ENCODE results near the gene CEMIP.

DNA sequence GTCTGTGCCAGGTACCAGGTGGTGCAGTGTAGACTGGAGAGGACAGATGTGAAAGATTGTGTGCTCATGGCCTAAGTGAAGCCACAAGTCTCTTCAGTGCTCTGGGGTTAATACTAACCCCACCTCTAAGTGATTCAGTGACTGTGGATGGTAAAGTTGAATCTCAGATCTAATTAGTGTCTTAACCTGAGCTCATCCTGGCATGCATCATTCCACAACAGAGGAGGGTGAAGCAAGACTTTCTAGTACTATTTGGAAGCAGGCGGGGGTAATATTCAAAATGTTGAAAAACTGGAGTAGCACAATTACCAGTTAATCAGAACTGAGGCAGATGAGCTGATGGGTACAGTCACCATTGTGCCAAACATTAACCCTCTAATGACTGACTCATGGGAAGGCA lies 213.3 kb downstream of the CEMIP start:
- TF ChIP-seq, protein P1, sequence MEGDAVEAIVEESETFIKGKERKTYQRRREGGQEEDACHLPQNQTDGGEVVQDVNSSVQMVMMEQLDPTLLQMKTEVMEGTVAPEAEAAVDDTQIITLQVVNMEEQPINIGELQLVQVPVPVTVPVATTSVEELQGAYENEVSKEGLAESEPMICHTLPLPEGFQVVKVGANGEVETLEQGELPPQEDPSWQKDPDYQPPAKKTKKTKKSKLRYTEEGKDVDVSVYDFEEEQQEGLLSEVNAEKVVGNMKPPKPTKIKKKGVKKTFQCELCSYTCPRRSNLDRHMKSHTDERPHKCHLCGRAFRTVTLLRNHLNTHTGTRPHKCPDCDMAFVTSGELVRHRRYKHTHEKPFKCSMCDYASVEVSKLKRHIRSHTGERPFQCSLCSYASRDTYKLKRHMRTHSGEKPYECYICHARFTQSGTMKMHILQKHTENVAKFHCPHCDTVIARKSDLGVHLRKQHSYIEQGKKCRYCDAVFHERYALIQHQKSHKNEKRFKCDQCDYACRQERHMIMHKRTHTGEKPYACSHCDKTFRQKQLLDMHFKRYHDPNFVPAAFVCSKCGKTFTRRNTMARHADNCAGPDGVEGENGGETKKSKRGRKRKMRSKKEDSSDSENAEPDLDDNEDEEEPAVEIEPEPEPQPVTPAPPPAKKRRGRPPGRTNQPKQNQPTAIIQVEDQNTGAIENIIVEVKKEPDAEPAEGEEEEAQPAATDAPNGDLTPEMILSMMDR (IDR thresholded peaks at IDR 0.05; ENCODE audit: poor library complexity) = no peak
- no peak for TF ChIP-seq EZH2phosphoT487 (IDR thresholded peaks at IDR 0.05; ENCODE audit: low read depth, severe bottlenecking, unreplicated experiment)
- TF ChIP-seq EZH2 (IDR thresholded peaks at IDR 0.05; ENCODE audit: borderline replicate concordance) = no peak
